ENCODE results near the gene REX1BD. TPM values are rescaled to one million over a fixed set of nuclear protein-coding genes. Genes with fewer than 3 reads are reported as not detected.
A peak's percentile ranks its signal among the peaks of the same experiment; 100 is the strongest.

REX1BD gene
- total and polyA plus RNA-seq, 2 of the 13 experiments (the other 11 are each of a cell fraction or from before 2014, with no cell fraction given): 7.5 to 25.4 TPM

- peak; percentile 88 for TF ChIP-seq ARID5B (CRISPR knock-in tag; IDR thresholded peaks at IDR 0.05)
- TF ChIP-seq ZNF713 (CRISPR knock-in tag; IDR thresholded peaks at IDR 0.05): no peak
- no peak for TF ChIP-seq MTA3 (CRISPR knock-in tag; IDR thresholded peaks at IDR 0.05)
- TF ChIP-seq ZFP91 (CRISPR knock-in tag; IDR thresholded peaks at IDR 0.05; ENCODE audit: borderline replicate concordance): peak; percentile 97
- no peak for TF ChIP-seq ZNF562 (CRISPR knock-in tag; IDR thresholded peaks at IDR 0.05; ENCODE audit: borderline replicate concordance)
- TF ChIP-seq ZNF576 (CRISPR knock-in tag; IDR thresholded peaks at IDR 0.05): no peak
- TF ChIP-seq, protein P1, sequence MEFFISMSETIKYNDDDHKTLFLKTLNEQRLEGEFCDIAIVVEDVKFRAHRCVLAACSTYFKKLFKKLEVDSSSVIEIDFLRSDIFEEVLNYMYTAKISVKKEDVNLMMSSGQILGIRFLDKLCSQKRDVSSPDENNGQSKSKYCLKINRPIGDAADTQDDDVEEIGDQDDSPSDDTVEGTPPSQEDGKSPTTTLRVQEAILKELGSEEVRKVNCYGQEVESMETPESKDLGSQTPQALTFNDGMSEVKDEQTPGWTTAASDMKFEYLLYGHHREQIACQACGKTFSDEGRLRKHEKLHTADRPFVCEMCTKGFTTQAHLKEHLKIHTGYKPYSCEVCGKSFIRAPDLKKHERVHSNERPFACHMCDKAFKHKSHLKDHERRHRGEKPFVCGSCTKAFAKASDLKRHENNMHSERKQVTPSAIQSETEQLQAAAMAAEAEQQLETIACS (CRISPR knock-in tag; IDR thresholded peaks at IDR 0.05): no peak; the same call in 1 of the 2 replicates
- TF ChIP-seq KLF16 (CRISPR knock-in tag; IDR thresholded peaks at IDR 0.05): peak in 1 of 2 experiments; percentile 98; a peak in 2 of 4 replicates
- TF ChIP-seq MAF1 (CRISPR knock-in tag; IDR thresholded peaks at IDR 0.05; ENCODE audit: borderline replicate concordance): 0 out of 2 replicates have a peak, but pooled peaks have one; percentile 32
- TF ChIP-seq PPARG (CRISPR knock-in tag; conservative IDR thresholded peaks at IDR 0.05): peak; percentile 80
- peak; percentile 65 for TF ChIP-seq NFYB (CRISPR knock-in tag; IDR thresholded peaks at IDR 0.05)
- TF ChIP-seq FOXM1 (CRISPR knock-in tag; IDR thresholded peaks at IDR 0.05): no peak
- no peak for TF ChIP-seq HNRNPH1 (optimal IDR thresholded peaks at IDR 0.05; ENCODE audit: low read depth, low read length)
- no peak for TF ChIP-seq EZH2 (conservative IDR thresholded peaks at IDR 0.05; ENCODE audit: low read depth, low read length)
- TF ChIP-seq KLF6 (CRISPR knock-in tag; IDR thresholded peaks at IDR 0.05): peak; percentile 92
- TF ChIP-seq ZFP36 (IDR thresholded peaks at IDR 0.05; ENCODE audit: borderline replicate concordance, low read depth, low read length, partially characterized antibody): no peak
- TF ChIP-seq RBAK (CRISPR knock-in tag; IDR thresholded peaks at IDR 0.05): no peak
- no peak for TF ChIP-seq ZNF225 (CRISPR knock-in tag; IDR thresholded peaks at IDR 0.05)
- peak; percentile 97 for TF ChIP-seq KAT8 (CRISPR knock-in tag; IDR thresholded peaks at IDR 0.05)
- TF ChIP-seq TRAFD1 (CRISPR knock-in tag; IDR thresholded peaks at IDR 0.05; ENCODE audit: borderline replicate concordance): no peak
These were observed 16.8 kb upstream of the REX1BD start, which contains the start of gene UBA52 (continued) for GRCh38 chr19:18571564-18572344.
